GM12878 (cell line): ENCODE data around the gene RETREG2. TPM values are rescaled to one million over a fixed set of nuclear protein-coding genes. Genes with fewer than 3 reads are reported as not detected.

Source experiments
- BMI1 ChIP-seq: fragments of 450-650 bp; IDR thresholded peaks from 2 replicates; pipeline ENCODE4 v1.6.1; 2016; ENCODE audit warnings: mild to moderate bottlenecking, moderate library complexity, borderline replicate concordance
- CBFB ChIP-seq: IDR thresholded peaks from 2 replicates; pipeline ENCODE4 v1.6.1; 2016; ENCODE audit warnings: antibody characterized with exemption, low read depth
- CBX5 ChIP-seq: sonication (generic); IDR thresholded peaks from 2 replicates; pipeline ENCODE4 v1.6.1; 2016; ENCODE audit warnings: low read depth, moderate library complexity, mild to moderate bottlenecking, inconsistent platforms
- CREM ChIP-seq: IDR thresholded peaks from 2 replicates; pipeline ENCODE4 v1.6.1; 2014; ENCODE audit warnings: antibody characterized with exemption, low read depth
- E2F8 ChIP-seq: fragments of 450-650 bp; IDR thresholded peaks from 2 replicates; pipeline ENCODE4 v1.6.1; 2018; ENCODE audit warnings: mild to moderate bottlenecking, low read depth, moderate library complexity; ENCODE audit not compliant: partially characterized antibody
- HCFC1 ChIP-seq: fragments of 150-350 bp; IDR thresholded peaks from 2 replicates; pipeline ENCODE4 v1.6.1; 2014; ENCODE audit warnings: low read length
- HDGF ChIP-seq: fragments of 450-650 bp; IDR thresholded peaks from 2 replicates; pipeline ENCODE4 v1.6.1; 2016; ENCODE audit warnings: antibody characterized with exemption
- IKZF2 ChIP-seq, 2 experiments: fragments of 450-650 bp; IDR thresholded peaks; 2 replicates each; pipeline ENCODE4 v1.6.1; 2017; ENCODE audit warnings: mild to moderate bottlenecking in 2 of 2, moderate library complexity in 2 of 2
- NBN ChIP-seq: fragments of 450-650 bp; IDR thresholded peaks from 2 replicates; pipeline ENCODE4 v1.6.1; 2016
- POLR2AphosphoS2 ChIP-seq: IDR thresholded peaks from 2 replicates; pipeline ENCODE4 v1.6.1; 2011; ENCODE audit warnings: low read depth, mild to moderate bottlenecking, low read length, improper control_type of control experiment, moderate library complexity
- POLR2AphosphoS5 ChIP-seq: IDR thresholded peaks from 2 replicates; pipeline ENCODE4 v1.6.1; 2011; ENCODE audit warnings: mild to moderate bottlenecking, low read length, inconsistent platforms
- PRDM15 ChIP-seq: fragments of 450-650 bp; formaldehyde crosslinking; IDR thresholded peaks from 2 replicates; pipeline ENCODE4 v1.4.0; 2020; ENCODE audit warnings: mild to moderate bottlenecking, moderate library complexity
- RELB ChIP-seq: fragments of 450-650 bp; IDR thresholded peaks from 2 replicates; pipeline ENCODE4 v1.6.1; 2017; ENCODE audit warnings: low read depth, mild to moderate bottlenecking, moderate library complexity
- RUNX3 ChIP-seq: IDR thresholded peaks from 2 replicates; pipeline ENCODE4 v1.6.1; 2012; ENCODE audit warnings: low read length, inconsistent platforms
- SIN3A ChIP-seq: IDR thresholded peaks from 2 replicates; pipeline ENCODE4 v1.6.1; 2012; ENCODE audit warnings: low read depth, low read length, improper control_type of control experiment
- SMARCA5 ChIP-seq: fragments of 450-650 bp; IDR thresholded peaks from 2 replicates; pipeline ENCODE4 v1.6.1; 2017; ENCODE audit warnings: mild to moderate bottlenecking
- SMC3 ChIP-seq: IDR thresholded peaks from 2 replicates; pipeline ENCODE4 v1.6.1; 2011; ENCODE audit warnings: low read length, improper control_type of control experiment, borderline replicate concordance
- USF2 ChIP-seq: IDR thresholded peaks from 2 replicates; pipeline ENCODE4 v1.6.1; 2011; ENCODE audit warnings: low read depth, low read length, improper control_type of control experiment, borderline replicate concordance
- polyA plus RNA-seq, 11 experiments: library from polyadenylated mRNA; depleted of rRNA in 4 of 11; unstranded in 6 of 11; stranded (reverse) in 5 of 11; fragments of >200 nt; fragmentation: Nextera tagmentation in 4 of 11; fragmentation: Illumina TruSeq in 1 of 11; extraction: Ambion mirVana in 4 of 11; extraction: Trizol in 1 of 11; gene quantifications; 1 replicate in 1 of 11; 2 replicates in 10 of 11; pipeline versions ENCODE4 v1.2.1 to v1.2.3, GENCODE V29; 2011 to 2016; ENCODE audit warnings: inconsistent platforms in 2 of 11, missing spikeins in 2 of 11, low read depth in 1 of 11
- total RNA-seq, 4 experiments: library from RNA; depleted of rRNA in 3 of 4; stranded (reverse); fragments of >200 nt in 3 of 4; fragmentation: Illumina TruSeq in 1 of 4; extraction: Trizol in 1 of 4; gene quantifications; 2 replicates each; pipeline versions ENCODE4 v1.2.1 to v1.2.3, GENCODE V29; 2013 to 2021

RETREG2 gene
- total and polyA plus RNA-seq, 10 of the 15 experiments (the other 5 are each of a cell fraction or from before 2014, with no cell fraction given): 10.1 to 72.0 (median 28.3) TPM

- TF ChIP-seq CBFB (peak; percentile 44; the same call in 1 of the 2 replicates), RELB (0 out of 2 replicates have a peak, but pooled peaks have one; percentile 9), PRDM15 (CRISPR knock-in tag) (no peak), BMI1 (no peak), E2F8 (no peak), HDGF (peak; percentile 39; the same call in 1 of the 2 replicates), POLR2AphosphoS2 (peak; percentile 69; the same call in 1 of the 2 replicates), HCFC1 (peak; percentile 47), POLR2AphosphoS5 (peak; percentile 55; the same call in 1 of the 2 replicates), IKZF2 (IDR thresholded peaks at IDR 0.05) (peak; percentile 39 to 67; a peak in 3 of 4 replicates), SMC3 (peak; percentile 80), CBX5 (peak; percentile 46; the same call in 1 of the 2 replicates), RUNX3 (peak; percentile 86), SMARCA5 (peak; percentile 70; the same call in 1 of the 2 replicates), SIN3A (peak; percentile 68; the same call in 1 of the 2 replicates), USF2 (no peak), NBN (peak; percentile 84), CREM (peak; percentile 13; the same call in 1 of the 2 replicates)
Observed at GRCh38 chr2:219160186-219161017, 17.7 kb upstream of the RETREG2 start, which contains the start of gene NHEJ1 (continued).
